Stimulated activated CD8-positive, alpha-beta memory T cell treated with anti-CD3 and anti-CD28 coated beads, Interleukin-15, amount 100 ng/mL, for 4 hours (primary cell): ENCODE data around the gene RBMS1.
"Not testable (repeated sequence)": the region's sequence is repeated elsewhere in the genome, so short reads cannot be mapped to it uniquely, and the experiment has no call there.

Source experiments
- DNase-seq, 2 donors: peaks; one replicate each; pipeline ENCODE4 v3.0.0-alpha.2; 2020; ENCODE audit warnings: low read depth in 2 of 2

The RBMS1 gene

GRCh38 chr2:160380000-160380570 lies 113.5 kb downstream of the RBMS1 start:
- no peak for DNase-seq

DNA sequence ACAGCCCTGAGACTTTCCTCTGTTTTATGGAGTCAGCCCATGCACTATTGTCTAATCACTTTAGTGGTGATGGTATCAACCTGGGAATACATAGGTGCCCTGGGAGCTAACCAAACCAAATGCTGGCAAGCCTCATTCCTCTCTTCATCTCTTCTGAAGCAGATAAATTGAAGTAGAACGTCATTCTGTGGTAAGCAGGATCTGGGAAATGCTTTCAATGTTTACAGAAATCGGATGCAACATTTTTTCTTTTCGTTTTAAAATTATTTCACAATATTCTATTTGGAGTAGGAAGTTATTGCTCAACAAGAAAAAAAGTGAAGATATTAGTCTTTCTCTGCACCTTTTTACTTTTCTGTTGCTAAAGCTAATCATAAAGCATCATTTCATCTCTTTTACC lies 114.2 kb downstream of the RBMS1 start:
- DNase-seq: no peak

DNA sequence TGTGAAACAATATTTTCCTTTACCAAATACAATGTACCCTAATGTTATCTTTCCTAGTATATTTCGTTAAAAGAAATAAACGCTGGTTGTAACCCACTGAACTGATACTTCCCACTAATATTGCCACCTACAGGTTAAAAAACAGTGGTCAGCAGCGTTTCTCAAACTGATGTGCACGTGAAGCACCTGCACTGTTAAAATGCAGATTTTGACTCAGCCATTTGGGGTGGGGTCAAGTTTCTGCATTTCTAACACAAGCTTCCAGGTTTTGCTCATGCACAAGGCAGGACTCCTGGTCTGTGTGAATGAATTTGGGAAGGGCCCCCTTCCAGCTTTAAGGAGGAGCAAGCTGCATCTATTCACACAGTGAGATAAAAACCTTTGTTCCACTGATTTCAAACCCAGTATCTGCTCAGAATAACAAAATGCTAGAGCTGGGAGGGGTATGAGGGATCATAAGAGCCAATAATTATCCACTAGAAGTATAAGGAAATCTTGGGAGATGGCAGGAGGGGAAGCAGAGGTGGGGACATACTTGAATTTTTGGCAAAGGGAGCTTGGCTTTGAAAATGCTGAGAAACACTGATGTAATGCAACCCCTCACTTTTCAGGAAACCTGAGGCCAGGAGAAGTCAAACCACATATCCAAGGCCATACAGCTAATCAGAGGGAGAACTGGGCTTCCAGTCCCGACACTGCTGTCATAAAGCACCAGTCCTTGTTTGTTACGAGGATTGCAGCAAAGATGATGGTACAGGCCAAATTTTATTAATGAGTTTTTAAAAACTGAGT lies 116.2 kb downstream of the RBMS1 start:
- no peak for DNase-seq

DNA sequence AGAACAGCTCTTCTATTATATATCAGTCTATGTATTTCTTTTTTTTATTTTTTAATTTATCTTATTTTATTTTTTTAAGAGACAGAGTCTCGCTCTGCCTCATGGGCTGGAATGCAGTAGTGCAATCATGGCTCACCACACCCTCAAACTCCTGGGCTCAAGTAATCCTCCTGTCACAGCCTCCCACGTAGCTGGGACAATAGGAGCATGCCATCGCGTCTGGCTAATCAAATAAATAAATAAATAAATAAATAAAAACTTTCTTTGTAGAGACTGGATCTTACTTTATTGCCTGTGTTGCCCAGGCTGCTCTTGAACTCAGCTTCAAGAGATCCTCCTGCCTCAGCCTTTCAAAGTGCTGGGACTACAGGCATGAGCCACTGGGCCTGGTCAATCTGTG lies 117.0 kb downstream of the RBMS1 start:
- no peak for DNase-seq

DNA sequence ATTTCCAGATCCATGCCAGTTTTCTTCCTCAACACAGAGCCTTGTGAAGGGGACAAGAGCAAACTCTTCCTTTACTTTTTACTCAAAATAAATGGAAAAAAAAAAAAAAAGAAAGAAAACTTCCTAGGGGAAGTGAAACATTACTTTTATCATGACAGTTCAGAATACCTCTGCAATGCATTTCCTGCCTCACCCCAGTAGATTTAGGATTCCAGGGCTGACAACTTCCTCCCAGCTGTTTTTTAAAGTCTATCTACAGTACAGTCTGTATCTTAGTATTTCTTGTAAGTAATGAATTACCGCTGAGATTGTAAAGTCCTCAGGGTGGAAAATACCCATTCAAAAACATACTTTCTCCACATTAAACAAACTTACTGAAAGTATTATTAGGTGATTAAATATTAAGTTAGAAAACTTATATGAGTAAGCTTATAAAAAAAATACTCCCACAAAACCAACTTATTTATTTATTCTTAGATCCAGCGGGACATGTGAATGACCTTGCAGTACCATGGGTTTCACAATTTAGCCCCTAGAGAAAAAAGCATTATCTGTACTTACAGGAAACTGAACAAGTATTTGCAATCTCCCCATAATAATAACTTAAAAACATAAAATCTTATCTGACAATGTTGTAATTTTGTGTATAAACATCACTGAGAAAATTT lies 117.7 kb downstream of the RBMS1 start:
- DNase-seq: no peak

DNA sequence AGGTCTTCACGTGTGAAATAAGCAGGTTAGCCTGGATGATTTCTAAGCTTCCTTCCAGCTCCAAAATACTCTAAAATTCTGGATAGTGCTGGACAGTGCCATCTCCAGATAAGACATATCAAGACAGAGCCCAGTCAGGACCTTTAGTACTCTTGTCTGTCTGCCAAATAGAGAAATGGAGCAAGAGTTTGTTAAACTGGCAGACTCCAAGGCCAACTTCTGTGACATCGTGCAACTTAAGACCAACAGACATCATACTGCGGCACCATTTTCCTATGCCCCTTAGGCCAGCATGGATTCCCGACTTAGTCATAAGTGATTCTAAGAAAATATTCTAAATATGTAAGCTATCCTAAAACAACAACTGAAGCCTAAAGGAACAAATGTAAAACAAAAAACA lies 118.6 kb downstream of the RBMS1 start:
- DNase-seq: no peak

GRCh38 chr2:160373666-160374065 lies 119.9 kb downstream of the RBMS1 start:
- DNase-seq: no peak

- no peak for DNase-seq
Observed at GRCh38 chr2:160373263-160373662, 120.3 kb downstream of the RBMS1 start.

DNA sequence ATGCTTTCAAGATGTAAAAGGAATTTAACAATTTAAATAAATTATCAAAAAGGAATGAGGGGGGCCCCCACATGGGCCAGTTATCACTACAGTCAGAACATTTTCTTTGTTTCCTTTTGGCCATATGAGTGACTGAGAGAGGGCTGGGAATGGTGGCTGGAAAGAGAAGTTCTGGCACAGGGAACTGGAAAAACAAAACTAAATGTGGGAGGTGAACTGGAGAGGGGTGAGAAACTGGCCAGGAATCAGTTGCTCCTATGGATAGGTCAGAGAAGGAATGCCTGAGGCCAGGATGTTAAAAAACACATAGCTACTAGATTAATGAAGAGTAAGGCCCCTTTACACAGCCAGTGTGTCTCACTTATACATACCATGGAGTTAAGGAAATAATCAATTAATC lies 121.0 kb downstream of the RBMS1 start:
- DNase-seq: no peak

GRCh38 chr2:160372010-160372356 lies 121.6 kb downstream of the RBMS1 start:
- DNase-seq: no peak

DNA sequence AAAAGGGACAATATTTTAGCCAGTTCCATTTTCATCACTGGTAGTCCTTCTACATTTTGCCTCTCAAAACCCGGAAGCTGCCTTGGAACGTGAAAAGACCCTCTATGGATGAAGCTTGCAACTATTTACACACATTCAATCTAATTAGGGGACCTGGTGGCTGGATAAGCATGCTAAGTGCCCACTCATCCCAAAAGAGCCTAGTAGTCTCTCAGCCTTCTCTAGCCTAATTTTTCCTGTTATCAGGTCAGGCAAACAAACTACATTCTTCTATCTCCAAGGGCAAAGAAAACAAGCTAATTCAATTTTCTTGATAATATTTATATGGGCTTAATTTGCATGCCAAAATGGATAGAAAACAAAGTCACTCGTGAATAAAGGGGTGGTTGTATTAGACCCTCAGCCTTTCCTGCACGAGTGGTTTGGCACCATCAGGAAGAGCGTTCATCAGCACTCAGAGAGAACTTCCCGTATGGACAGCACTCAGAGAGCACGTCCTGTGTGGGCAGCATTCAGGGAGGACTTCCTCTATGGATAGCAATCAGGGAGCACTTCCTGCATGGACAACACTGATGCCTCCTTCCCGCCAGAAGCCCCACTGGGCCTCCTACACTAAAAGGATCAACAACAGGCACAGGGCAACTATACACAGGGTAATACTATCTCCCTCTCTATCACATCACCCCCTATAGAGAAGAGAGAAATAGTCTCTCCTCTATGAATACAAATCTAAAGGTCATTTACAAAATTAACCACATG lies 122.2 kb downstream of the RBMS1 start:
- DNase-seq: no peak

DNA sequence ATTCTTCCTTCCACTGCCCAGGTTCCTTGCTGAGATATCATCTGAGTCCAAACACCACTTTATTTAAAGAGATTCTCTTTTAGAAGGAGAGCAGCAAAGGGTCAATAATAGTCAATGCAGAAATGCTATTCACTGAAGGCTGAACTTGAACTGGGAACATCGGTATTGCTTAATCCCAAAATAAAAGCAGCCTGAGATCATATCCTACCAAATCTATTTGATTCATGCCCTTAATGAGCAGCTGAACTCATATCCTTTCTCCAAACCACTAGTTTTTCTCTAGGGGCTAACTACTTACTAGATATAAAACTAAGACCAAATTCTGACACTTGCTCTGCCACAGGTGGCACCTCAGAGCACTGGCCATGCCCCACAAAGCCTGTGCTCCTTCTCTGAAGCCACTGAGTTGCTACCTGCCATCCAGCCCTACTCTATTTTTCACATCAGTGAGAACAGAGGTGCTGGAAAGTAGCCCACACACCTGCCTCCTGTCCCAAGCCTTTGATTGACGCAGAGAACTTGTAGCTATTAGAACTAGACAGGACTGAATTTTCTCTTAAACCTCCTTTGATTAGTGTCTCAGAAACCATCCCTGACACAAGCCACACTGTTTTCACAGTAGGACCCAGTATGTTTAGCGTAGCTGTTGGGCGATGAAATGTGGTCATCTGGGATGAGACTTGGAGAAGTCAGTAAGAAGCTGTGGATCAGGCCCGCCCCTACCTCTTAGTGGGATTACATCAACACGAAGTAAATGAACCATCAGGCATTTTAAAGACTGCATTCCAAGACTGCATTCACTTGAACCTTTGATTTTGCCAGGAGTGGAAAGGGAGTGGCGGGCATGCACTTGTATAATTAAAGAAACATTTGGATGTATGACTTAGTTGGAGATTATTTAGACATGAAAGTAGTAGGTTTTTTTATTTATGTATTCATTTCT lies 124.3 kb downstream of the RBMS1 start:
- DNase-seq: no peak

DNA sequence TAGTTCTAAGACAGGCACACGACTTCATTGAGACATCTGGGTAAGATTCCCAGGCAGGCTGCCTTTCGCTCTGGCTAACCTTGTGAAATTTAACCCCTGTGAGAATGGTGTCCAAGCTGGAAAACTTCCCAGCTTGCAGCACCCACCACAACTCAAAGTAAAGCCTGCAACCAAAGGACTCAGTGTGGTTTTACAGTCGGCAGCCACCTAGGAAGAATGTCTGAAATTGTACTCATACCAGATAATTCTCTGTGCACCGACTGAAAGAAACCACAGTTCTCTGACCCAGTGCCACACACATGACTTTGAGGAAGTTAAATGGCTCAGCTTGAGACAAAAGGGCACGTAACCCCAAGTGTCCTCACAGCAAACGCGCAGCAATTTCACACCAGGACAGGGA lies 125.7 kb downstream of the RBMS1 start:
- no peak for DNase-seq

DNA sequence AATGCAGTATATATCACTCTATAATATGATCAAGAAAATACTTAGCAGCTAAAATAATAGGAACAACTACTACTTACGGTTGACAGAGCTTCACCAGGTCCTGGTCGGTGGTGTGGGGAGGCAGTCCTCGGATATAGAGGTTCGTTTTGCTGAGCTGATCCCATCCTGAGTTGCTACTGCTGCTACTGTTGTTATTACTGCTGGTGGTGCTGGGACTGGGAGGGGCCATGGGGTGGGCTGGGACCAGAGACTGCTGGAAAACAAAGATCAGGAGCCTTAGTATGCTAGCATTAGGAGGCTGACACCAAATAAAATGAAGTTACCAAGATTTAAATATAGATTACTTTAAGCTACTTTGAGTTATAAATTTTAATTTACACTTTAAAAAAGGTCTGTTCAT lies 126.5 kb downstream of the RBMS1 start:
- not testable (repeated sequence) for DNase-seq

GRCh38 chr2:160366474-160366873 lies 127.1 kb downstream of the RBMS1 start:
- no peak for DNase-seq

GRCh38 chr2:160365716-160366367 lies 127.8 kb downstream of the RBMS1 start:
- DNase-seq: no peak

DNA sequence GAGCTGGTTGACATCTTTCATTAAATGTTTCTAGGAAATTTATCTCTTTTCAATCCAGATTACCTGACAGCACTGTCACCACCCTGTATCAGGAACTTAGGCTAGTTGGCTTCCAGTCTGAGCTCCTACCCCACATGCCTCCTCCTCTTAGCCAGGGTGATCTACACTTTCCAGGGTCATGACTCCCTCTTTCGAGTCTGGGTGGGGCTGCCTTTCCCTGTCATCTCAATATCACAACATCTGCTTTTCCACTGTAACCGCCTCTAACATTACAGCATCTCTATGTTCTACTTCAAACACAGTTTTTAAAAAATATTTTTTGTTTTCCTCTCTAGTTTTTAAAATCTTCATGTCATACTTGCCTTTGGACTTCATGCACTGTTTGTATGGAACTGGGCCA lies 129.2 kb downstream of the RBMS1 start:
- DNase-seq: no peak

DNA sequence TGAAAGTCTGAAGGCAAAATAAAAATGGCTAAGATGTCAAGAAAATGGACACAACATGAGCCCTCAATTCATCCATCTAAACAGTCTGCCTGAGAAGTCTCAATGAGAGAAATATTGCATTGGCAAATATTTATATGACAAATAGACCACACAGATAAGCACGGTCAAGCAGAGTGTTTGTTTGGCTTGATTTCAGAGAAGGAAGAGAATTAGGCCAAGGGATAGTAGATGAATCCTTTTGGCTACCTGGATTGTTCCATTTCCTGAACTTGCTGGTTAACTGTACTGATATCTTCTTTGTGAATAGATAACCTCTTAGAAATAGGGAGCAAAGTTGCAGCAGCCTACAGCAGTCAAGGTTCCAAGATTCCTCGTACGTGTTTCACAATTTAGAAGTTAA lies 129.6 kb downstream of the RBMS1 start:
- no peak for DNase-seq

DNA sequence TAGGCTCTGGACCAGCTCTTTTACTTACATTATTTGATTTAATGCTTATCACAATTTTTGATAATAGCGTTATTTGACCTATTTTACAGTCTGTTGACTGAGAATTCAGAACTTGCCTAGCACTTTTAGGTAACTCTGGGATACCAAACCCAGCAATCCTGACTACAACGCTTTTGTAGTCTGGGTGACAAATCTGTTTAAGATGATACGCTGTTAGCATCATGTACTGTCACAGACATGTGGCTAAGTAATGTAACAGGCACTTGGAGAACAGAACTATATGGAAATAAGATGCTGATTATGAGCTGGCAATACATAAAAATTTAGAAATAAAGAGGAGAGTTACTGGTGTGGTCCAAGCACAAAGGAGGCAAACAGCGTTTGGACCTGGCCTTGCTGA lies 130.6 kb downstream of the RBMS1 start:
- DNase-seq: no peak

DNA sequence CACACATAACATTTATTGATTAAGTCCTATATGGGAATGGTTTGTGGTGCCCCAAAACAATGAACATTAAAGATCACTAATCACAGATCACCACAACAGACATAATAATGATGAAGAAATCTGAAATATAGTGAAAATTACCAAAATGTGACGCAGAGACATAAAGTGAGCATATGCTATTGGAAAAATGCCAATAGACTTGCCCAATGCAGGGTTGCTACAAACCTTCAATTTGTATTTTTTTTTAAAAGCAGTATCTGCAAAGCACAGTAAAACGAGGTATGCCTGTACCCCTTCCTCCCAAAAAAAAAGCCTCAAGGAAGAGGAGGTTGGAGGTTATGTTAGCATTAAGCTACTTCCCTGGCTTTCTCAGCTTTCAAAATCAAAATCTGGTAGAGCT lies 131.1 kb downstream of the RBMS1 start:
- DNase-seq: no peak

DNA sequence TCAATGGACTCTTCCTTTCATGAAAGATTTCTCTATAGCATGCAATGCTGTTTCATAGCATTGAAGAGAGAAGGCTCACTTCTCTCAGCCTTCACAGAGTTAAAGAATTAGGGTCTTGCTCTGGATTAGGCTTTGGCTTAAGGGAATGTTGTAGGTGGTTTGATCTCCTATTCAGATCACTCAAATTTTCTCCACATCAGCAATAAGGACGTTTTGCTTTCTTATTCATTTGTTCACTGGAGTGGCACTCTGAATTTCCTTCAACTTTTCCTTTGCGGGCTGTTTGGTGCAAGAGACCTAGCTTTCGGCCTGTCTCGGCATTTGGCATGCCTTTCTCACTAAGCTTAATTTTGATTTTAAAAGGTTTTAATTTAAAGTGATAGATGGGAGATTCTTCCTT lies 131.6 kb downstream of the RBMS1 start:
- no peak for DNase-seq
